Skeletal muscle satellite cell (primary cell): ENCODE results near the gene GGNBP2.
"Not testable (repeated sequence)": the region's sequence is repeated elsewhere in the genome, so short reads cannot be mapped to it uniquely, and the experiment has no call there.

Experiments used
- H3K27me3 ChIP-seq: 2 replicates; pipeline ENCODE4 v1.7.0; 2013; ENCODE audit warnings: low read length; ENCODE audit not compliant: control insufficient read depth, insufficient read depth
- H3K36me3 ChIP-seq: 2 replicates; pipeline ENCODE4 v1.7.0; 2013; ENCODE audit warnings: mild to moderate bottlenecking, control low read depth, low read length; ENCODE audit not compliant: insufficient read depth
- H3K4me1 ChIP-seq: 2 replicates; pipeline ENCODE4 v1.7.0; 2013; ENCODE audit warnings: low read length; ENCODE audit not compliant: control insufficient read depth, insufficient read depth
- H3K4me2 ChIP-seq: 2 replicates; pipeline ENCODE4 v1.7.0; 2013; ENCODE audit warnings: mild to moderate bottlenecking, low read length
- H3K4me3 ChIP-seq: 2 replicates; pipeline ENCODE4 v1.7.0; 2013; ENCODE audit warnings: low read length
- H3K9ac ChIP-seq: 2 replicates; pipeline ENCODE4 v1.7.0; 2013; ENCODE audit warnings: mild to moderate bottlenecking, low read depth, low read length, moderate library complexity
- H3K9me3 ChIP-seq: replicated peaks from 2 replicates; pipeline ENCODE4 v1.7.0; 2013; ENCODE audit warnings: mild to moderate bottlenecking, control low read depth, low read length

The GGNBP2 gene

GRCh38 chr17:36505171-36505570 is 39.5 kb upstream of the GGNBP2 start:
- Histone ChIP-seq H3K4me3 (no peak overlapping the region), H3K9me3 (no peaks in the 10 kb centered on the region), H3K4me2 (no peak overlapping the region), H3K4me1 (no peaks in the 10 kb centered on the region), H3K9ac (no peak overlapping the region), H3K36me3 (peaks cover 67% of the 10 kb centered on the region), H3K27me3 (no peaks in the 10 kb centered on the region)

- H3K36me3 ChIP-seq, result peaks cover 68% of the 10 kb centered on the region
- no peaks in the 10 kb centered on the region for H3K27me3 ChIP-seq
- no peak overlapping the region for H3K4me2 ChIP-seq
- no peaks in the 10 kb centered on the region for H3K9me3 ChIP-seq
- H3K4me1 ChIP-seq, result no peaks in the 10 kb centered on the region
- no peak overlapping the region for H3K4me3 ChIP-seq
- H3K9ac ChIP-seq, result no peak overlapping the region
These were observed 38.4 kb upstream of the GGNBP2 start for GRCh38 chr17:36506249-36506826.

- Histone ChIP-seq H3K9me3 (no peaks in the 10 kb centered on the region), H3K4me3 (no peak overlapping the region), H3K27me3 (no peaks in the 10 kb centered on the region), H3K4me2 (no peak overlapping the region), H3K36me3 (peaks cover 69% of the 10 kb centered on the region), H3K4me1 (no peaks in the 10 kb centered on the region), H3K9ac (no peak overlapping the region)
These were observed 37.9 kb upstream of the GGNBP2 start for GRCh38 chr17:36506831-36507230.

GRCh38 chr17:36507266-36507665 is 37.5 kb upstream of the GGNBP2 start:
- H3K4me1 ChIP-seq, result no peaks in the 10 kb centered on the region
- no peaks in the 10 kb centered on the region for H3K9me3 ChIP-seq
- H3K36me3 ChIP-seq, result peaks cover 67% of the 10 kb centered on the region
- no peak overlapping the region for H3K4me2 ChIP-seq
- H3K9ac ChIP-seq, result no peak overlapping the region
- no peak overlapping the region for H3K4me3 ChIP-seq
- H3K27me3 ChIP-seq, result no peaks in the 10 kb centered on the region

- H3K4me3 ChIP-seq, H3K4me1 ChIP-seq, H3K9me3 ChIP-seq, H3K27me3 ChIP-seq, H3K9ac ChIP-seq, H3K4me2 ChIP-seq: not testable (repeated sequence)
- H3K36me3 ChIP-seq, result peaks cover 68% of the 10 kb centered on the region
These were observed 36.3 kb upstream of the GGNBP2 start for GRCh38 chr17:36508439-36508838.

- Histone ChIP-seq H3K9me3 (no peaks in the 10 kb centered on the region), H3K27me3 (no peaks in the 10 kb centered on the region), H3K4me1 (no peaks in the 10 kb centered on the region), H3K4me2 (no peak overlapping the region), H3K4me3 (no peak overlapping the region), H3K9ac (no peak overlapping the region), H3K36me3 (peaks cover 66% of the 10 kb centered on the region)
These were observed 35.3 kb upstream of the GGNBP2 start for GRCh38 chr17:36509272-36509985.

- H3K9ac ChIP-seq, result no peak overlapping the region
These were observed 34.1 kb upstream of the GGNBP2 start for GRCh38 chr17:36510636-36511035.

GRCh38 chr17:36511216-36511615 is 33.5 kb upstream of the GGNBP2 start:
- H3K4me1 ChIP-seq, result no peaks in the 10 kb centered on the region
- H3K9me3 ChIP-seq, result no peaks in the 10 kb centered on the region
- H3K4me2 ChIP-seq, result no peak overlapping the region
- H3K27me3 ChIP-seq, result no peaks in the 10 kb centered on the region
- H3K36me3 ChIP-seq, result peaks cover 69% of the 10 kb centered on the region
- H3K9ac ChIP-seq, result no peak overlapping the region
- no peak overlapping the region for H3K4me3 ChIP-seq

More at GRCh38 chr17:36510636-36511035, 34.1 kb upstream of the GGNBP2 start:
- Histone ChIP-seq H3K4me2 (no peak overlapping the region), H3K9me3 (no peaks in the 10 kb centered on the region), H3K4me3 (no peak overlapping the region), H3K36me3 (peaks cover 69% of the 10 kb centered on the region), H3K27me3 (no peaks in the 10 kb centered on the region), H3K4me1 (no peaks in the 10 kb centered on the region)

- H3K27me3 ChIP-seq, result no peaks in the 10 kb centered on the region
- H3K9me3 ChIP-seq, result no peaks in the 10 kb centered on the region
- no peak overlapping the region for H3K4me3 ChIP-seq
- no peak overlapping the region for H3K4me2 ChIP-seq
- peaks cover 63% of the 10 kb centered on the region for H3K36me3 ChIP-seq
- H3K9ac ChIP-seq, result no peak overlapping the region
- no peaks in the 10 kb centered on the region for H3K4me1 ChIP-seq
These were observed 32.1 kb upstream of the GGNBP2 start for GRCh38 chr17:36512641-36513040.

GRCh38 chr17:36514856-36515255 is 29.9 kb upstream of the GGNBP2 start:
- Histone ChIP-seq H3K9me3 (no peaks in the 10 kb centered on the region), H3K4me2 (no peak overlapping the region), H3K4me3 (no peak overlapping the region), H3K27me3 (no peaks in the 10 kb centered on the region), H3K9ac (no peak overlapping the region), H3K36me3 (peaks cover 62% of the 10 kb centered on the region), H3K4me1 (no peaks in the 10 kb centered on the region)

- peaks cover 63% of the 10 kb centered on the region for H3K36me3 ChIP-seq
- H3K27me3 ChIP-seq, result no peaks in the 10 kb centered on the region
- H3K9ac ChIP-seq, result no peak overlapping the region
- H3K4me3 ChIP-seq, result no peak overlapping the region
- no peaks in the 10 kb centered on the region for H3K4me1 ChIP-seq
- H3K9me3 ChIP-seq, result no peaks in the 10 kb centered on the region
- H3K4me2 ChIP-seq, result no peak overlapping the region
These were observed 28.9 kb upstream of the GGNBP2 start for GRCh38 chr17:36515837-36516236.

- H3K9ac ChIP-seq, result no peak overlapping the region
- H3K4me3 ChIP-seq, result no peak overlapping the region
- peaks cover 59% of the 10 kb centered on the region for H3K36me3 ChIP-seq
- no peak overlapping the region for H3K4me2 ChIP-seq
- H3K4me1 ChIP-seq, result peaks cover 3% of the 10 kb centered on the region
- H3K9me3 ChIP-seq, result no peaks in the 10 kb centered on the region
- H3K27me3 ChIP-seq, result no peaks in the 10 kb centered on the region
These were observed 21.6 kb upstream of the GGNBP2 start for GRCh38 chr17:36523113-36523512.
